ENCODE results near the gene EPHX1. TPM values are rescaled to one million over a fixed set of nuclear protein-coding genes. Genes with fewer than 3 reads are reported as not detected.

The EPHX1 gene
- total and polyA plus RNA-seq, 2 of the 8 experiments (the other 6 are each of a cell fraction or from before 2014, with no cell fraction given), result 45.3 to 79.1 TPM

- H4K91ac ChIP-seq (replicated peaks; ENCODE audit: insufficient read length, low read length), result no peak overlapping the region
- H3K23me2 ChIP-seq (ENCODE audit: low read depth, low read length), result peaks cover 4% of the 10 kb centered on the region; the same call in 1 of the 2 replicates
- H3K18ac ChIP-seq (ENCODE audit: extremely low read depth, low read length), result peak overlapping the region; percentile 54; the same call in 1 of the 2 replicates
- H3K4me1 ChIP-seq (replicated peaks in 1 of 4; ENCODE audit: control insufficient read depth in 3 of 4, insufficient read depth in 4 of 4, low read length in 3 of 4), result peaks cover 9 to 28% (median 14%) of the 10 kb centered on the region in 4 experiments
- 60% methylated on average over 10 of the region's 10 CpGs; no CpG with 5 or more reads in 1 of the 2 experiments for WGBS, 2 experiments (ENCODE audit: extremely low coverage in 1 of 2, insufficient coverage in 1 of 2, insufficient read length in 1 of 2, insufficient replicate concordance in 2 of 2, low coverage in 1 of 2, low lambda C conversion rate in 2 of 2, missing lambda C conversion rate in 1 of 2)
- CTCF ChIA-PET (ENCODE audit: partially characterized antibody), result interaction anchor here (0.5 to 8.4 kb wide), 44 partner anchors 9 to 351 kb away, joined by 3 to 50 read pairs (median 5); partner anchors contain the start of gene SRP9
- H2BK5ac ChIP-seq (ENCODE audit: low read depth, low read length), result peak overlapping the region; percentile 15; the same call in 1 of the 2 replicates
- H3K4ac ChIP-seq (replicated peaks; ENCODE audit: insufficient read length, low read depth, low read length), result no peak overlapping the region
- H3K27ac ChIP-seq (ENCODE audit: low read depth, low read length), result no peak overlapping the region
- no peaks in the 10 kb centered on the region for H3K9me3 ChIP-seq (ENCODE audit: insufficient read depth in 2 of 2, low read depth in 1 of 2, low read length in 1 of 2)
- peaks cover 0 to 20% of the 10 kb centered on the region in 2 experiments; a peak in 1 of 4 replicates for H3K79me2 ChIP-seq (ENCODE audit: control insufficient read depth in 1 of 2, insufficient read depth in 2 of 2, low read length in 2 of 2)
- peaks cover 6% of the 10 kb centered on the region; the same call in 1 of the 2 replicates for H3K79me1 ChIP-seq (ENCODE audit: low read depth, low read length)
- H3K36me3 ChIP-seq (ENCODE audit: control insufficient read depth in 2 of 4, insufficient read depth in 4 of 4, low read length in 3 of 4), result no peaks in the 10 kb centered on the region
- peak overlapping the region; percentile 4; the same call in 1 of the 2 replicates for H2BK12ac ChIP-seq (ENCODE audit: low read depth, low read length)
- H2BK120ac ChIP-seq (replicated peaks; ENCODE audit: low read depth, low read length), result no peak overlapping the region
- POLR2A ChIA-PET (ENCODE audit: partially characterized antibody), result interaction anchor here (0.5 to 13.3 kb wide), 15 partner anchors 11 to 344 kb away, joined by 3 to 166 read pairs (median 4); partner anchors contain the start of genes PYCR2, SDE2 and SRP9
- peak overlapping the region; percentile 40 to 80 (median 52); a peak in 5 of 8 replicates for H3K4me3 ChIP-seq (ENCODE audit: extremely low read depth in 1 of 4, insufficient read depth in 2 of 4, low read depth in 3 of 4, low read length in 4 of 4)
- no peak overlapping the region for H4K8ac ChIP-seq (ENCODE audit: extremely low read depth, insufficient read depth, low read length)
- FAIRE-seq (no peak), DNase-seq (ENCODE audit: low read depth in 1 of 2, low spot score in 2 of 2) (no peak)
- no peak overlapping the region for H2AFZ ChIP-seq (ENCODE audit: low read length)
- no peak overlapping the region for H3K14ac ChIP-seq (ENCODE audit: insufficient read length)
- H2AK5ac ChIP-seq (ENCODE audit: low read depth, low read length), result 0 out of 2 replicates have a peak overlapping the region, but pooled peaks have one; percentile 32
- H3K9ac ChIP-seq (replicated peaks in 1 of 4; ENCODE audit: extremely low read depth in 1 of 4, low read depth in 3 of 4, low read length in 3 of 4), result no peak overlapping the region; a peak in 2 of 7 replicates
- peaks cover 0 to 4% (median 0%) of the 10 kb centered on the region in 4 experiments; a peak in 1 of 7 replicates for H3K27me3 ChIP-seq (replicated peaks in 1 of 4; ENCODE audit: control insufficient read depth in 3 of 4, extremely low read depth in 1 of 4, insufficient read depth in 3 of 4, low read length in 3 of 4)
- peaks cover 0 to 2% of the 10 kb centered on the region in 2 experiments for H4K20me1 ChIP-seq (replicated peaks in 1 of 2; ENCODE audit: control insufficient read depth in 1 of 2, insufficient read depth in 2 of 2, low read length in 2 of 2)
- no peak overlapping the region for H2BK20ac ChIP-seq (ENCODE audit: low read length)
- H3K56ac ChIP-seq (replicated peaks; ENCODE audit: insufficient read length, low read depth, low read length), result no peak overlapping the region
- no peak overlapping the region for H4K5ac ChIP-seq (ENCODE audit: insufficient read length, low read depth, low read length)
- no peak overlapping the region for H3K23ac ChIP-seq (ENCODE audit: insufficient read length)
- H2BK15ac ChIP-seq (ENCODE audit: low read length), result peak overlapping the region; percentile 83; the same call in 1 of the 2 replicates
- H3K4me2 ChIP-seq (ENCODE audit: insufficient read depth in 1 of 2, low read depth in 2 of 2, low read length in 2 of 2), result peak overlapping the region; percentile 82 to 96
- TF ChIP-seq TBP (IDR thresholded peaks at IDR 0.05; ENCODE audit: low read depth, low read length) (no peak), NRF1 (IDR thresholded peaks at IDR 0.05; ENCODE audit: low read depth, low read length) (no peak), POLR2A (IDR thresholded peaks at IDR 0.05; ENCODE audit: control extremely low read depth in 1 of 2, low read depth in 2 of 2, low read length in 2 of 2) (no peak), POU5F1 (IDR thresholded peaks at IDR 0.05; ENCODE audit: low read depth, low read length) (no peak)
Measured at GRCh38 chr1:225811622-225812487, 1.9 kb downstream of the EPHX1 start.
